AG04450 (cell line): ENCODE results near the gene TRDMT1. TPM values are rescaled to one million over a fixed set of nuclear protein-coding genes. Genes with fewer than 3 reads are reported as not detected.

Source experiments
- CTCF ChIA-PET: fragments of 300-600, 350-600 bp; formaldehyde crosslinking; extraction: SDS; loops from one replicate; lab custom pipeline; 2022; ENCODE audit warnings: antibody characterized with exemption, inconsistent platforms; lab: Charles Lee
- POLR2A ChIA-PET: fragments of 350-600 bp; formaldehyde crosslinking; extraction: SDS; loops from one replicate; lab custom pipeline; 2021; ENCODE audit warnings: antibody characterized with exemption, inconsistent platforms; lab: Yijun Ruan, JAX
- DNase-seq: peaks from one replicate; pipeline ENCODE4 v3.0.0-alpha.2; 2011; ENCODE audit warnings: low read depth, low spot score
- H3K27ac ChIP-seq: one replicate; pipeline ENCODE4 v1.5.1; 2012; ENCODE audit warnings: low read depth, low read length, control low read depth
- H3K27me3 ChIP-seq: one replicate; pipeline ENCODE4 v1.6.0; 2012; ENCODE audit warnings: low read length; ENCODE audit not compliant: control insufficient read depth, insufficient read depth
- H3K4me3 ChIP-seq: 2 replicates; pipeline ENCODE4 v1.5.1; 2011; ENCODE audit warnings: mild to moderate bottlenecking, low read depth, low read length, control low read depth
- H3K9me3 ChIP-seq: 2 replicates; pipeline ENCODE4 v1.5.1; 2012; ENCODE audit warnings: low read length; ENCODE audit not compliant: control insufficient read depth, insufficient read depth
- CTCF ChIP-seq: IDR thresholded peaks from 2 replicates; pipeline ENCODE4 v1.5.1; 2011; ENCODE audit warnings: low read depth, low read length, control low read depth, inconsistent platforms
- polyA plus RNA-seq: library from polyadenylated mRNA; depleted of rRNA; stranded (reverse); fragments of >200 nt; gene quantifications from 2 replicates; pipeline ENCODE4 v1.2.3, GENCODE V29; 2011

TRDMT1 gene
- polyA plus RNA-seq, 1 experiment: 7.1 TPM

GRCh38 chr10:17209302-17209701 is 7.8 kb upstream of the TRDMT1 start:
- Histone ChIP-seq H3K27ac (no peak overlapping the region), H3K4me3 (no peak overlapping the region), H3K27me3 (no peaks in the 10 kb centered on the region), H3K9me3 (no peaks in the 10 kb centered on the region)
- ChIA-PET CTCF (no interaction called here), POLR2A (no interaction called here)
- no peak for DNase-seq
- no peak for TF ChIP-seq CTCF

GRCh38 chr10:17208476-17208875 is 7.0 kb upstream of the TRDMT1 start:
- H3K27ac ChIP-seq: no peak overlapping the region
- no peaks in the 10 kb centered on the region for H3K9me3 ChIP-seq
- no peaks in the 10 kb centered on the region for H3K27me3 ChIP-seq
- CTCF ChIA-PET: no interaction called here
- no peak for DNase-seq
- H3K4me3 ChIP-seq: no peak overlapping the region
- POLR2A ChIA-PET: no interaction called here
- no peak for TF ChIP-seq CTCF

- ChIA-PET POLR2A (interaction anchor here (1.0 to 1.7 kb wide), 4 partner anchors 10 to 32 kb away, joined by 3 to 11 read pairs (median 4); partner anchors contain the start of gene VIM), CTCF (no interaction called here)
These were observed 4.8 kb upstream of the TRDMT1 start for GRCh38 chr10:17206210-17206709.

GRCh38 chr10:17203416-17203815 is 1.9 kb upstream of the TRDMT1 start:
- CTCF ChIA-PET: no interaction called here
- Histone ChIP-seq H3K9me3 (no peaks in the 10 kb centered on the region), H3K27ac (no peak overlapping the region), H3K27me3 (no peaks in the 10 kb centered on the region), H3K4me3 (no peak overlapping the region)
- TF ChIP-seq CTCF: no peak
- POLR2A ChIA-PET: no interaction called here
- no peak for DNase-seq

More at GRCh38 chr10:17206210-17206709, 4.8 kb upstream of the TRDMT1 start:
- no peak for TF ChIP-seq CTCF
- no peaks in the 10 kb centered on the region for H3K27me3 ChIP-seq
- H3K27ac ChIP-seq: no peak overlapping the region
- H3K9me3 ChIP-seq: no peaks in the 10 kb centered on the region
- H3K4me3 ChIP-seq: no peak overlapping the region
- DNase-seq: no peak

- no peak for TF ChIP-seq CTCF
- ChIA-PET CTCF (no interaction called here), POLR2A (no interaction called here)
- DNase-seq: no peak
- Histone ChIP-seq H3K27ac (no peak overlapping the region), H3K9me3 (no peaks in the 10 kb centered on the region), H3K27me3 (no peaks in the 10 kb centered on the region), H3K4me3 (no peak overlapping the region)
These were observed 1.5 kb upstream of the TRDMT1 start for GRCh38 chr10:17202999-17203398.
